ENCODE measurements around the gene PBX4.

- no peak for TF ChIP-seq CEBPB (IDR thresholded peaks at IDR 0.05; ENCODE audit: borderline replicate concordance in 1 of 2, low read depth in 2 of 2, low read length in 2 of 2)
- no peak; a peak in 1 of 6 replicates for TF ChIP-seq CTCF (IDR thresholded peaks at IDR 0.05 in 2 of 3, conservative IDR thresholded peaks at IDR 0.05 in 1 of 3; ENCODE audit: control insufficient read depth in 2 of 3, extremely low read depth in 1 of 3, insufficient read depth in 1 of 3, low read depth in 3 of 3, low read length in 3 of 3)
- TF ChIP-seq CBFB (IDR thresholded peaks at IDR 0.05; ENCODE audit: low read depth), result no peak
- TF ChIP-seq, protein P1, sequence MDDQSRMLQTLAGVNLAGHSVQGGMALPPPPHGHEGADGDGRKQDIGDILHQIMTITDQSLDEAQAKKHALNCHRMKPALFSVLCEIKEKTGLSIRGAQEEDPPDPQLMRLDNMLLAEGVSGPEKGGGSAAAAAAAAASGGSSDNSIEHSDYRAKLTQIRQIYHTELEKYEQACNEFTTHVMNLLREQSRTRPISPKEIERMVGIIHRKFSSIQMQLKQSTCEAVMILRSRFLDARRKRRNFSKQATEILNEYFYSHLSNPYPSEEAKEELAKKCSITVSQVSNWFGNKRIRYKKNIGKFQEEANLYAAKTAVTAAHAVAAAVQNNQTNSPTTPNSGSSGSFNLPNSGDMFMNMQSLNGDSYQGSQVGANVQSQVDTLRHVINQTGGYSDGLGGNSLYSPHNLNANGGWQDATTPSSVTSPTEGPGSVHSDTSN (IDR thresholded peaks at IDR 0.05; ENCODE audit: insufficient replicate concordance, low read depth, low read length), result no peak
- no peak for TF ChIP-seq EP300 (IDR thresholded peaks at IDR 0.05; ENCODE audit: borderline replicate concordance in 1 of 2, control insufficient read depth in 1 of 2, low read depth in 2 of 2, low read length in 2 of 2)
- peak in 1 of 2 experiments; percentile 58; a peak in 1 of 3 replicates for TF ChIP-seq EGR1 (IDR thresholded peaks at IDR 0.05; ENCODE audit: borderline replicate concordance in 1 of 2, low read depth in 2 of 2, low read length in 2 of 2)
- peak; percentile 83; the same call in 1 of the 2 replicates for TF ChIP-seq CREB1 (IDR thresholded peaks at IDR 0.05; ENCODE audit: low read depth)
- TF ChIP-seq, protein P2, sequence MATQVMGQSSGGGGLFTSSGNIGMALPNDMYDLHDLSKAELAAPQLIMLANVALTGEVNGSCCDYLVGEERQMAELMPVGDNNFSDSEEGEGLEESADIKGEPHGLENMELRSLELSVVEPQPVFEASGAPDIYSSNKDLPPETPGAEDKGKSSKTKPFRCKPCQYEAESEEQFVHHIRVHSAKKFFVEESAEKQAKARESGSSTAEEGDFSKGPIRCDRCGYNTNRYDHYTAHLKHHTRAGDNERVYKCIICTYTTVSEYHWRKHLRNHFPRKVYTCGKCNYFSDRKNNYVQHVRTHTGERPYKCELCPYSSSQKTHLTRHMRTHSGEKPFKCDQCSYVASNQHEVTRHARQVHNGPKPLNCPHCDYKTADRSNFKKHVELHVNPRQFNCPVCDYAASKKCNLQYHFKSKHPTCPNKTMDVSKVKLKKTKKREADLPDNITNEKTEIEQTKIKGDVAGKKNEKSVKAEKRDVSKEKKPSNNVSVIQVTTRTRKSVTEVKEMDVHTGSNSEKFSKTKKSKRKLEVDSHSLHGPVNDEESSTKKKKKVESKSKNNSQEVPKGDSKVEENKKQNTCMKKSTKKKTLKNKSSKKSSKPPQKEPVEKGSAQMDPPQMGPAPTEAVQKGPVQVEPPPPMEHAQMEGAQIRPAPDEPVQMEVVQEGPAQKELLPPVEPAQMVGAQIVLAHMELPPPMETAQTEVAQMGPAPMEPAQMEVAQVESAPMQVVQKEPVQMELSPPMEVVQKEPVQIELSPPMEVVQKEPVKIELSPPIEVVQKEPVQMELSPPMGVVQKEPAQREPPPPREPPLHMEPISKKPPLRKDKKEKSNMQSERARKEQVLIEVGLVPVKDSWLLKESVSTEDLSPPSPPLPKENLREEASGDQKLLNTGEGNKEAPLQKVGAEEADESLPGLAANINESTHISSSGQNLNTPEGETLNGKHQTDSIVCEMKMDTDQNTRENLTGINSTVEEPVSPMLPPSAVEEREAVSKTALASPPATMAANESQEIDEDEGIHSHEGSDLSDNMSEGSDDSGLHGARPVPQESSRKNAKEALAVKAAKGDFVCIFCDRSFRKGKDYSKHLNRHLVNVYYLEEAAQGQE (IDR thresholded peaks at IDR 0.05; ENCODE audit: low read depth, low read length), result no peak
- TF ChIP-seq RAD51 (IDR thresholded peaks at IDR 0.05), result no peak
- TF ChIP-seq ZNF274 (IDR thresholded peaks at IDR 0.05; ENCODE audit: insufficient read depth, insufficient read length), result no peak
- TF ChIP-seq MAX (IDR thresholded peaks at IDR 0.05; ENCODE audit: low read depth, low read length), result no peak
- TF ChIP-seq RBBP5 (conservative IDR thresholded peaks at IDR 0.05), result no peak
- no peak for TF ChIP-seq BCL3 (IDR thresholded peaks at IDR 0.05; ENCODE audit: borderline replicate concordance, insufficient read depth, low read depth, low read length, poor library complexity, severe bottlenecking)
These were observed 45.0 kb upstream of the PBX4 start, which contains the start of gene ATP13A1 for GRCh38 chr19:19663256-19664120.
